Natural killer cell (primary cell): ENCODE results near the gene CSTF1. TPM values are rescaled to one million over a fixed set of nuclear protein-coding genes. Genes with fewer than 3 reads are reported as not detected.
A peak's percentile ranks its signal among the peaks of the same experiment; 100 is the strongest.

Experiments
- ATAC-seq, 3 donors: fragments of 150-1000 bp in 2 of 3; fragments of 200-7000 bp in 1 of 3; cut with Tn5 transposase; 1 replicate in 1 of 3; 2 replicates in 2 of 3; pipeline ENCODE4 v1.10.0; 2021; ENCODE audit warnings: mild to moderate bottlenecking in 2 of 3, moderate library complexity in 2 of 3
- DNase-seq, 2 donors: peaks; one replicate each; pipeline versions ENCODE4 v3.0.0 to v3.0.0-alpha.2; 2013 to 2021; ENCODE audit warnings: mixed read lengths in 1 of 2
- H3K27ac ChIP-seq: one replicate; pipeline ENCODE4 v1.5.1; 2013; ENCODE audit warnings: mild to moderate bottlenecking, low read length
- H3K27me3 ChIP-seq: one replicate; pipeline ENCODE4 v1.6.1; 2013; ENCODE audit warnings: low read length; ENCODE audit not compliant: control insufficient read depth, insufficient read depth
- H3K36me3 ChIP-seq: one replicate; pipeline ENCODE4 v1.6.1; 2013; ENCODE audit warnings: low read length; ENCODE audit not compliant: control insufficient read depth, insufficient read depth
- H3K4me1 ChIP-seq: one replicate; pipeline ENCODE4 v1.6.1; 2013; ENCODE audit warnings: low read length; ENCODE audit not compliant: control insufficient read depth, insufficient read depth
- H3K4me3 ChIP-seq: one replicate; pipeline ENCODE4 v1.5.1; 2013; ENCODE audit warnings: low read length
- H3K9me3 ChIP-seq: one replicate; pipeline ENCODE4 v1.6.1; 2013; ENCODE audit warnings: low read length; ENCODE audit not compliant: control insufficient read depth, insufficient read depth
- H3K27ac Mint-ChIP-seq, 2 donors: one replicate each; pipeline ENCODE4 v1.8.0; 2022; ENCODE audit warnings: mild to moderate bottlenecking in 2 of 2, mixed read lengths in 2 of 2, moderate library complexity in 1 of 2
- H3K27me3 Mint-ChIP-seq, 2 donors: one replicate each; pipeline ENCODE4 v1.8.0; 2022; ENCODE audit warnings: low read depth in 2 of 2, mixed read lengths in 2 of 2
- H3K36me3 Mint-ChIP-seq: one replicate; pipeline ENCODE4 v1.8.0; 2022; ENCODE audit warnings: mixed read lengths
- H3K4me1 Mint-ChIP-seq, 2 donors: one replicate each; pipeline ENCODE4 v1.8.0; 2022; ENCODE audit warnings: mixed read lengths in 2 of 2
- H3K4me3 Mint-ChIP-seq: one replicate; pipeline ENCODE4 v1.8.0; 2022; ENCODE audit warnings: mild to moderate bottlenecking, moderate library complexity, mixed read lengths
- H3K9me3 Mint-ChIP-seq, 2 donors: one replicate each; pipeline ENCODE4 v1.8.0; 2022; ENCODE audit warnings: mixed read lengths in 2 of 2
- WGBS: methylation state at CpG from one replicate; pipeline ENCODE4 v1.1.7; 2013; ENCODE audit warnings: missing lambda C conversion rate; ENCODE audit not compliant: insufficient coverage; 5-methylcytosine and 5-hydroxymethylcytosine counted together
- intact Hi-C: fragments of 100-400 bp; cut with micrococcal nuclease; formaldehyde crosslinking; loops from one replicate; pipeline ENCODE4 v1.14.2; 2022
- total RNA-seq, 4 donors: library from RNA; stranded (reverse); fragments of 120-200 nt in 1 of 4; gene quantifications; one replicate each; pipeline versions ENCODE4 v1.2.3 to v1.2.4, GENCODE V29; 2013 to 2022
- TF ChIP-seq, protein P1 (sequence below): fragments of 200-600 bp; IDR thresholded peaks from one replicate; pipeline ENCODE4 v1.8.0; 2022; ENCODE audit warnings: antibody characterized with exemption

The CSTF1 gene
- total RNA-seq, 3 donors from 2014 or later (not counting 1 experiment from before 2014, with no cell fraction given) = 15.8 to 24.3 (median 18.5) TPM

DNA sequence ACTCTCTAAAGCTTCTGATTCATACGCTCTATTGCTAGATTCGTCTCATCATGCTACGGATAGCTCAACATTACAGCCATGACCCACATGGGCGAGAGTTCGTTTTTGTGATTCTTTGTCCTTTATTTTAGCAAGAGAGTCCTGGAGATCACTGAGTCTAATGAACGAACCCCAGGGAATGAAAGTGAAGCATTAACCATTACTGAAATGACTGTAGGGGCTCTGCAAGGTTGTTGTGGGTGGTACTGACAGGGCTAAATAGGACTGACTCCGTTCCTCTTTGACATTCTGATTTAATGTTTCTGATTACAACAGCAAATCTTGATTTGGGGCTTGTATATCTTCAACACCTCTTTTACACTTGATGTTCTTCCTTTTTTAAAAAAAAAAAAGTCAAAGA lies 62.3 kb downstream of the CSTF1 start:
- Histone ChIP-seq H3K27ac (no peak overlapping the region), H3K4me3 (no peak overlapping the region), H3K36me3 (peaks cover 17% of the 10 kb centered on the region), H3K4me1 (peaks cover 4% of the 10 kb centered on the region), H3K27me3 (no peaks in the 10 kb centered on the region), H3K9me3 (no peaks in the 10 kb centered on the region)
- TF ChIP-seq, protein P1, sequence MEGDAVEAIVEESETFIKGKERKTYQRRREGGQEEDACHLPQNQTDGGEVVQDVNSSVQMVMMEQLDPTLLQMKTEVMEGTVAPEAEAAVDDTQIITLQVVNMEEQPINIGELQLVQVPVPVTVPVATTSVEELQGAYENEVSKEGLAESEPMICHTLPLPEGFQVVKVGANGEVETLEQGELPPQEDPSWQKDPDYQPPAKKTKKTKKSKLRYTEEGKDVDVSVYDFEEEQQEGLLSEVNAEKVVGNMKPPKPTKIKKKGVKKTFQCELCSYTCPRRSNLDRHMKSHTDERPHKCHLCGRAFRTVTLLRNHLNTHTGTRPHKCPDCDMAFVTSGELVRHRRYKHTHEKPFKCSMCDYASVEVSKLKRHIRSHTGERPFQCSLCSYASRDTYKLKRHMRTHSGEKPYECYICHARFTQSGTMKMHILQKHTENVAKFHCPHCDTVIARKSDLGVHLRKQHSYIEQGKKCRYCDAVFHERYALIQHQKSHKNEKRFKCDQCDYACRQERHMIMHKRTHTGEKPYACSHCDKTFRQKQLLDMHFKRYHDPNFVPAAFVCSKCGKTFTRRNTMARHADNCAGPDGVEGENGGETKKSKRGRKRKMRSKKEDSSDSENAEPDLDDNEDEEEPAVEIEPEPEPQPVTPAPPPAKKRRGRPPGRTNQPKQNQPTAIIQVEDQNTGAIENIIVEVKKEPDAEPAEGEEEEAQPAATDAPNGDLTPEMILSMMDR = no peak
- intact Hi-C loops = no loop called here
- Mint-ChIP-seq H3K36me3 (peaks cover 13% of the 10 kb centered on the region), H3K4me1 (no peaks in the 10 kb centered on the region), H3K27me3 (no peaks in the 10 kb centered on the region), H3K4me3 (no peak overlapping the region), H3K9me3 (no peaks in the 10 kb centered on the region), H3K27ac (peak overlapping the region in 1 of 2 donors; percentile 64)
- WGBS = 94% methylated on average over 6 of the region's 7 CpGs
- no peak for DNase-seq
- no peak for ATAC-seq

Other genes with a start within 250 kb of the CSTF1 start
- not detected for gene MC3R, start 143.9 kb upstream of the CSTF1 start, total RNA-seq
- 10 to 100 TPM in 1 of 3 donors, 1 to 10 TPM in 2; 6.4 to 11.5 (median 8.8) TPM for gene FAM210B, start 33.7 kb upstream of the CSTF1 start, total RNA-seq
- gene AURKA, start 430 bp upstream of the CSTF1 start, total RNA-seq = 1 to 10 TPM; 1.5 to 2.9 (median 2.0) TPM
- gene CASS4, start 19.6 kb downstream of the CSTF1 start, total RNA-seq = 10 to 100 TPM in 2 of 3 donors, 1 to 10 TPM in 1; 9.3 to 13.8 (median 13.4) TPM
- 10 to 100 TPM; 81.5 to 89.1 (median 83.4) TPM for gene RTF2, start 76.0 kb downstream of the CSTF1 start, total RNA-seq
- 1 to 10 TPM; 4.0 to 5.6 (median 5.4) TPM for gene FAM209A, start 132.1 kb downstream of the CSTF1 start, total RNA-seq
- gene FAM209B, start 140.6 kb downstream of the CSTF1 start, total RNA-seq = 1 to 10 TPM; 2.0 to 3.3 (median 3.1) TPM
- gene TFAP2C, start 236.7 kb downstream of the CSTF1 start, total RNA-seq = not detected